Gastrocnemius medialis (tissue), 4 donors: ENCODE results near the gene AGR2.

ENCODE experiments used
- CTCF ChIP-seq, 5 experiments: fragments of 450-650 bp in 3 of 5; fragments of 200-600 bp in 2 of 5; sonication (generic) in 2 of 5; IDR thresholded peaks in 4 of 5; conservative IDR thresholded peaks in 1 of 5; 1 replicate in 4 of 5; 2 replicates in 1 of 5; pipeline ENCODE4 v1.5.1; 2016 to 2019; ENCODE audit warnings: antibody characterized with exemption in 5 of 5, mild to moderate bottlenecking in 3 of 5, moderate library complexity in 3 of 5
- POLR2A ChIP-seq, 2 donors: fragments of 450-650 bp; IDR thresholded peaks; one replicate each; pipeline ENCODE4 v1.6.1; 2017; ENCODE audit warnings: antibody characterized with exemption in 2 of 2, mild to moderate bottlenecking in 2 of 2, moderate library complexity in 2 of 2

- TF ChIP-seq CTCF (IDR thresholded peaks at IDR 0.05 in 4 of 5, conservative IDR thresholded peaks at IDR 0.05 in 1 of 5): no peak
- no peak for TF ChIP-seq POLR2A (IDR thresholded peaks at IDR 0.05)
Measured at GRCh38 chr7:16758631-16759611, 45.9 kb downstream of the AGR2 start.
